Left lung (tissue), 10 donors: ENCODE results near the gene LACTB. TPM values are rescaled to one million over a fixed set of nuclear protein-coding genes. Genes with fewer than 3 reads are reported as not detected.
A peak's percentile ranks its signal among the peaks of the same experiment; 100 is the strongest.

Source experiments
- ATAC-seq: fragments of 200-7000 bp; cut with Tn5 transposase; one replicate; pipeline ENCODE4 v1.9.1; 2020; ENCODE audit warnings: moderate library complexity
- DNase-seq, 4 donors: peaks; one replicate each; pipeline ENCODE4 v3.0.0-alpha.2; 2013 to 2020
- H3K27ac ChIP-seq, 2 donors: fragments of 200-600 bp; sonication (generic) in 1 of 2; one replicate each; pipeline versions ENCODE4 v1.5.0 to v1.8.0; 2020 to 2021
- H3K27me3 ChIP-seq, 2 donors: fragments of 200-600 bp; sonication (generic) in 1 of 2; one replicate each; pipeline versions ENCODE4 v1.5.0 to v1.8.0; 2020 to 2021
- H3K36me3 ChIP-seq, 2 donors: fragments of 200-600 bp; sonication (generic) in 1 of 2; one replicate each; pipeline versions ENCODE4 v1.5.0 to v1.8.0; 2020 to 2021
- H3K4me1 ChIP-seq, 2 donors: fragments of 200-600 bp; one replicate each; pipeline ENCODE4 v1.8.0; 2021
- H3K4me3 ChIP-seq, 2 donors: fragments of 200-600 bp; sonication (generic) in 1 of 2; one replicate each; pipeline versions ENCODE4 v1.5.0 to v1.8.0; 2020 to 2021; ENCODE audit warnings: mild to moderate bottlenecking in 1 of 2
- H3K9me3 ChIP-seq, 2 donors: fragments of 200-600 bp; sonication (generic) in 1 of 2; one replicate each; pipeline versions ENCODE4 v1.5.0 to v1.8.0; 2020 to 2021
- intact Hi-C, 2 donors: fragments of 100-400 bp; cut with DNase I; formaldehyde crosslinking; loops; one replicate each; pipeline versions ENCODE4 v1.11.2 to v1.14.2; 2022
- polyA plus RNA-seq, 6 donors: library from polyadenylated mRNA; unstranded; fragments of 120-200 nt; gene quantifications; one replicate each; pipeline ENCODE4 v1.2.1, GENCODE V29; 2013; ENCODE audit not compliant: insufficient read length in 6 of 6
- total RNA-seq, 2 donors: library from RNA; stranded (reverse); fragmentation: NEBNext Ultra II Directional; extraction: Animal tissue kit (Norgen Biotek cat#: 25700); gene quantifications; one replicate each; pipeline ENCODE4 v1.2.1, GENCODE V29; 2021
- TF ChIP-seq, protein P1 (sequence below), 2 donors: fragments of 200-600 bp; sonication (generic) in 1 of 2; IDR thresholded peaks; one replicate each; pipeline versions ENCODE4 v1.5.0 to v1.8.0; 2021; ENCODE audit warnings: antibody characterized with exemption in 2 of 2
- donor health status: DM: no; HTN: yes; CAD: no.
- donor health status: DM: no; HTN: no; CAD: no.

Gene LACTB
- total and polyA plus RNA-seq, 8 donors = 17.9 to 41.8 (median 19.9) TPM

DNA sequence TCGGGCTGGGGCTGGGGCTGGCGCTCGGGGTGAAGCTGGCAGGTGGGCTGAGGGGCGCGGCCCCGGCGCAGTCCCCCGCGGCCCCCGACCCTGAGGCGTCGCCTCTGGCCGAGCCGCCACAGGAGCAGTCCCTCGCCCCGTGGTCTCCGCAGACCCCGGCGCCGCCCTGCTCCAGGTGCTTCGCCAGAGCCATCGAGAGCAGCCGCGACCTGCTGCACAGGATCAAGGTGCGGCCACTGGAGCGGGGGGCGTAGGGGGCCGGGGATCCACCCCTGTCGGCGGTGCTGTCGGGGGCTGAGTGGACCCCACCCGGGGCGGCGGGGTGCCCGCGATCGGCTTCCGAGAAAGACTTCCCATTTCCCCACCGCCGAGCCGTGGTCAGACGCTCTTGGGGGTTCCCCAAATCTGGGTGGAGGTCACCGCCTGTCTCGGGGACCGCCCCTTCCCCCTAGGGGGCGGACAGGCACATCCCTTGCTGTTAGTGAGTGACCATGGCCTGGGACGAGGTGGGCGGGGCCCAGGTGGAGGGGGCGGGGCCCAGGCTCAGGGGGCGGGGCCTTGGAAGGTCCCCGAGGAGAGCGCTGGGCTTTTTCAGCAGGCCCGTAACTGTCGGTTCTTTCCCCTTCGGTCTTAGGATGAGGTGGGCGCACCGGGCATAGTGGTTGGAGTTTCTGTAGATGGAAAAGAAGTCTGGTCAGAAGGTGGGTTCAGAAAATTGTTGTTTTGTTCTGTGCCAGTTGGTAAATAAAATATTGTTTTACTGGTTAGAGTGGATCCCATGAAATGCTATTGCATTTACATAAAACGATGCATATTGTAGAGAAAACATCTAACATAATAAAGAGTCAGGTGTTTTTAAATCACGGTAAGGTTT lies 578 bp downstream of the LACTB start:
- peak overlapping the region; percentile 93 to 98 for H3K27ac ChIP-seq
- ATAC-seq (peak; percentile 99), DNase-seq (peak; percentile 57 to 97 (median 89))
- H3K4me1 ChIP-seq = peaks cover 7 to 15% of the 10 kb centered on the region in 2 donors
- peak overlapping the region; percentile 85 to 99 for H3K4me3 ChIP-seq
- intact Hi-C loops = no loop called here
- H3K9me3 ChIP-seq = peaks cover 0 to 12% of the 10 kb centered on the region in 2 donors
- H3K36me3 ChIP-seq = peaks cover 0 to 30% of the 10 kb centered on the region in 2 donors
- no peaks in the 10 kb centered on the region for H3K27me3 ChIP-seq
- TF ChIP-seq, protein P1, sequence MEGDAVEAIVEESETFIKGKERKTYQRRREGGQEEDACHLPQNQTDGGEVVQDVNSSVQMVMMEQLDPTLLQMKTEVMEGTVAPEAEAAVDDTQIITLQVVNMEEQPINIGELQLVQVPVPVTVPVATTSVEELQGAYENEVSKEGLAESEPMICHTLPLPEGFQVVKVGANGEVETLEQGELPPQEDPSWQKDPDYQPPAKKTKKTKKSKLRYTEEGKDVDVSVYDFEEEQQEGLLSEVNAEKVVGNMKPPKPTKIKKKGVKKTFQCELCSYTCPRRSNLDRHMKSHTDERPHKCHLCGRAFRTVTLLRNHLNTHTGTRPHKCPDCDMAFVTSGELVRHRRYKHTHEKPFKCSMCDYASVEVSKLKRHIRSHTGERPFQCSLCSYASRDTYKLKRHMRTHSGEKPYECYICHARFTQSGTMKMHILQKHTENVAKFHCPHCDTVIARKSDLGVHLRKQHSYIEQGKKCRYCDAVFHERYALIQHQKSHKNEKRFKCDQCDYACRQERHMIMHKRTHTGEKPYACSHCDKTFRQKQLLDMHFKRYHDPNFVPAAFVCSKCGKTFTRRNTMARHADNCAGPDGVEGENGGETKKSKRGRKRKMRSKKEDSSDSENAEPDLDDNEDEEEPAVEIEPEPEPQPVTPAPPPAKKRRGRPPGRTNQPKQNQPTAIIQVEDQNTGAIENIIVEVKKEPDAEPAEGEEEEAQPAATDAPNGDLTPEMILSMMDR (IDR thresholded peaks at IDR 0.05) = peak; percentile 6 to 34

DNA sequence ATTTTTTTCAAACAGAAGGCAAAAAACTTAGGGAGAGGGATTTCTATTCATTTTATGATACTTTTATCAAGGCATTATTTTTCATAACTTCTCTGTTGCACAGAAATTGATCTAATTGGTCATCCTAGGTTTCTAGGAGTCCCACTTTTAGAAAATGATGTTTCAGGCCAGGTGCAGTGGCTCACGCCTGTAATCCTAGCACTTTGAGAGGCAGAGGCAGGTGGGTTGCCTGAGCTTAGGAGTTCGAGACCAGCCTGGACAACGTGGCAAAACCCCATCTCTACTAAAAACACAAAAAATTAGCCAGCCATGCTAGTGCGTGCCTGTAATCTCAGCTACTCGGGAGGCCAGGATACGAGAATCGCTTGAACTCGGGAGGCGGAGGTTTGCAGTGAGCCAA lies 2.8 kb downstream of the LACTB start:
- ATAC-seq = no peak
- intact Hi-C loops = no loop called here
- H3K4me3 ChIP-seq = no peak overlapping the region

DNA sequence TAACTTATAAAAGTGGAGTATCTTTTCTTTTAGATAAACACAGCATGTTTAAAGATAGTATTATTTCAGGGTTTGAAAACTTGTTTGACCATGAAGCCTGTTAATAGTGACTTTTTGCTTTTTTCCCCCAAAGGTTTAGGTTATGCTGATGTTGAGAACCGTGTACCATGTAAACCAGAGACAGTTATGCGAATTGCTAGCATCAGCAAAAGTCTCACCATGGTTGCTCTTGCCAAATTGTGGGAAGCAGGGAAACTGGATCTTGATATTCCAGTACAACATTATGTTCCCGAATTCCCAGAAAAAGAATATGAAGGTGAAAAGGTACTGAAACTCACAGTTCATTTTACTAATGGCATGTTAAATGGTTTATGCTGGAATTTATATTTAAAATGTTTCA lies 5.1 kb downstream of the LACTB start:
- Histone ChIP-seq H3K4me3 (no peak overlapping the region), H3K27ac (no peak overlapping the region), H3K36me3 (peaks cover 0 to 72% of the 10 kb centered on the region in 2 donors), H3K27me3 (no peaks in the 10 kb centered on the region), H3K9me3 (no peaks in the 10 kb centered on the region), H3K4me1 (peaks cover 7 to 11% of the 10 kb centered on the region in 2 donors)
- DNase-seq = no peak
- TF ChIP-seq, protein P1 (IDR thresholded peaks at IDR 0.05) = no peak
- intact Hi-C loops = no loop called here
- ATAC-seq = no peak

More for the DNA sequence above, 2.8 kb downstream of the LACTB start:
- H3K9me3 ChIP-seq = peaks cover 0 to 6% of the 10 kb centered on the region in 2 donors
- no peak overlapping the region for H3K27ac ChIP-seq
- H3K27me3 ChIP-seq = no peaks in the 10 kb centered on the region
- DNase-seq = no peak
- H3K4me1 ChIP-seq = peaks cover 7 to 15% of the 10 kb centered on the region in 2 donors
- H3K36me3 ChIP-seq = peaks cover 0 to 50% of the 10 kb centered on the region in 2 donors
- TF ChIP-seq, protein P1 (IDR thresholded peaks at IDR 0.05) = no peak

DNA sequence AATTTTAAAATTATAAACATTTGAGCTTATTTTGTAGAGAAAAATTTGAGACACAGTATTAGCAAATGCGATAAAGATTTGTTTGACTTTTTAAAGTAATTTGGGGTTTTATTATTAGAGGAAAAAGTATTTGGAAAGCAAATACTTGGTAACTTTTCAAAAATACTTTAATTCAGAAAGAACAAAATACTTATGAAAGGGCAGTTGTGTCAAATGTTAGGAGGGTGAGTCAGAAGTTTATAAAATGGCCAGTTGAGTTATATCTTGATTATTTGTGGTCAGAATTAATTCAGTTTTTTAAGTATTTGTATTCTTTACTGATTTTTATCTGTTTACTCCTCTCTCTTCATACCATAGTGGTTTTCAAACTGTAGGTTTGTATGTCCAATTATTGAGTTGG lies 12.1 kb downstream of the LACTB start:
- peak overlapping the region; percentile 31 to 64 for H3K27ac ChIP-seq
- intact Hi-C loops = no loop called here

More for the DNA sequence above, 12.1 kb downstream of the LACTB start:
- Histone ChIP-seq H3K36me3 (peaks cover 0 to 36% of the 10 kb centered on the region in 2 donors), H3K27me3 (no peaks in the 10 kb centered on the region), H3K4me3 (no peak overlapping the region), H3K9me3 (no peaks in the 10 kb centered on the region), H3K4me1 (peaks cover 4 to 43% of the 10 kb centered on the region in 2 donors)
- ATAC-seq (peak; percentile 30), DNase-seq (no peak)
- TF ChIP-seq, protein P1 (IDR thresholded peaks at IDR 0.05) = no peak
